NOMO-1 treated with DMSO at 0.1 percent for 48 hours (cell line): ENCODE data around the gene CD9.
A peak's percentile ranks its signal among the peaks of the same experiment; 100 is the strongest.

ENCODE experiments used
- DNase-seq: peaks from one replicate; lab custom pipeline; 2025; ENCODE audit not compliant: unreplicated experiment; lab: John Stamatoyannopoulos, UW

CD9 gene

GRCh38 chr12:6273541-6274230 is 73.5 kb downstream of the CD9 start:
- no peak for DNase-seq

DNA sequence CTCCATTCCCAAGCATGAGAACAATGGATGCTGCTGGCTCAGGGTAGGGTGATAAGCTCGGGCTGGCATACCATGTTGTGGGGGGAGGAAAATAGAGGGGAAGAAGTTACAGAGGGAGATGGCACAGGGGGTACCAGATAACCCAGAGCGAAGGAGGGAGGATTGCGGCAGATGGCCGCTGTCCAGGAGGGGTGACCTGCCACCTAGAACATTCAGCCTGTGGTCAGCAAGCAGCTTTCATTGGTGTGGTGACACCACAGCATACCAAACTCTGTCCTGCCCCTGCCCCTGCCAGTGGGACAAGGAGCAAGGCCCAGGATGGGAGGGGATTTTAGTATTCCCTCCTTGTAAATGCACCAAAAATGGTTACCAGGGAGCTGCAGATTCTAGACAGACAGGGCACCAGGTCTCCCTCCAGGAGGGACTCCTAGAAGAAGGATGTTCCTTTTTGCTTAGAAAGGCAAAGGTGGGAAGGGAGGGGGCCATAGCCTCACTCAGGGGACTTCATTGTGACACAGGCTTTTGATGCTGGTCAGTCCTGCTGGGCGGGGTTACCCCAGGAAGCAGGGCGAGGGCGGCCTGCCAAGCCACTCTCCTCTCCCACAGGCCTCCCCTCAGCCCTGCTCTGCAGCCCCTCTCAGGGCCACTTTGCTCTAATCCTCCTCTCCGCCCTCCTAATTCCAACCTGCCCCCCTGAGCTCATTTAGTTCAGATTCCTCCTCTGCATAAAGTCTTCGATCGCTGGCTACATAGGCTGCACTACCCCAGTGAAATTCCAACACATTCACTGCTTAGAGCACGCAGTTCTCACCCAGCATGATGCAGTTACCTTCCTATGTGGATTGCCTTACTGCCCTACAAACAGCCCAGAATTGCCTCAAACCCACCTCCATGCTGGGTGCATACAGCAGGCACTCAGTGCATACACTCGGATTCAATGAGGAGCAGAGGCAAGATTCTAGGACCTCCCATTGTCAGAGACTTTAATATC is 74.3 kb downstream of the CD9 start:
- no peak for DNase-seq

GRCh38 chr12:6275928-6276887 is 76.0 kb downstream of the CD9 start:
- DNase-seq: no peak

DNA sequence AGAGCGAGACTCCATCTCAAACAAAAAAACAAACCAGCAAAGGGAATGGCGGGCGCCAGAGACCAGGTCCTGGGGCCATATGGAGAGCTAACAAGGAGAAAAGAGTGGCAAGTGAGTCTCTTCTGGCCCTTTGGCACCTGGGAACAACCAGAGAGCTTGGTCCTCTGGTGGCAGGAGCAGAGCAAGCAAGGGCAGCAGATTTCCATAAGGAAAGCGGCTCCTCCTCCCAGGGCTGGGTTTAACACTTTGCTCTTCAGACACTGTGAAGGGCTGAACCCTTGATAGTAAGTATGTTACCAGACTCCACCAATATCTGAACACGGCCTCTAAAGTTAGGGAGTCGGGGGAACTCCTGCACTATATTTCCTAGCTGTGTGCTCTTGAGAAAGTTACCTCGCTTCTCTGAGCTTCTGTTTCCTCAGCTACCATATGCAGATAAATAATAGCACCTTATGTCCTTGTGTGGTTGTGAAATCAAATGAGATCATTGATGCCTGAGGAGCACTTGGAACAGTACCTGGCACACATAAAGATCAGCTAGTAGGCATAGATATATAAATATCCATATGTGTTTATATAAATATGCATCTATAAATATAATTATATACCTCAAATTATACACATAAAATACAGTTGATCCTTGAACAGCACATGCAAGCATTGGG is 76.9 kb downstream of the CD9 start:
- no peak for DNase-seq

DNA sequence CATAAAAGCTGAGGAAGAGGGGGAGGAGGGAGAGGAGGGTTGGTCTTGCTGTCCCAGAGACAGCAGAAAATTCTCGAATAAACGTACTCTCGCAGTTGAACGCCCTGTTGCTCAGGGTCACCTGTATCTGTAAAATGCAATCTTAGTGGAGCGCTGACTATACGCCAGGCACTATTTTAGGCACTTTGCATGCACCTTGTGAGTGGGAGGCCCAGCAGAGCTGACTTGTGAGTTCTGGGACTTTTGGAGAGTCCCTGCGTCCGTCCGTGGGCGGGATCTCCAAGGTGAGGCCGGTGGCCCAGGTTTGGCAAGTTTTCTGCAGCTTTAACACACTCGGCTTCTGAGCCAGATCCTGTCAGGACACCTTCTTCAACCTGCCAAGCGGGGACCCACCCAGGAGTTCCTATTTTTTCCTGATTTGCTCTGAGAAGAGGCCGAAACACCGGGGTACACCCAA is 77.8 kb downstream of the CD9 start:
- DNase-seq: no peak

GRCh38 chr12:6278439-6279255 is 78.4 kb downstream of the CD9 start:
- peak; percentile 75 for DNase-seq

DNA sequence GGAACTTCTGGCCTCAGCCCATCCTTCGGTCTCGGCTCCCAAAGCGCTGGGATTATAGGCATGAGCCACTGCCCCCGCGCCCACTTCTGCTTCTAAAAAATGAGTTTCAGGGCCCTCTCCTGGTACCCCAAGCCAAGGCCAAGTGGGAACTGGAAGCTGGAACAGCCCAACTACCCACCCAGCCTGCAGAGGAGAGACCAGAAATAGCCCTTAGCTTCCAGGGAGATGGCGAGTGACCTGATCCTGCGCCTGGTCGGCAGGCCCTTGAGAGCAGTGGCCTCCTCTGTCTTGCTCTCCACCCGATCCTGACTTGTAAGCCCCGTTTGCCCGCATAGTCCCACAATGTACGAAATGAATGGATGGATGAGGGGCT is 79.0 kb downstream of the CD9 start:
- no peak for DNase-seq

DNA sequence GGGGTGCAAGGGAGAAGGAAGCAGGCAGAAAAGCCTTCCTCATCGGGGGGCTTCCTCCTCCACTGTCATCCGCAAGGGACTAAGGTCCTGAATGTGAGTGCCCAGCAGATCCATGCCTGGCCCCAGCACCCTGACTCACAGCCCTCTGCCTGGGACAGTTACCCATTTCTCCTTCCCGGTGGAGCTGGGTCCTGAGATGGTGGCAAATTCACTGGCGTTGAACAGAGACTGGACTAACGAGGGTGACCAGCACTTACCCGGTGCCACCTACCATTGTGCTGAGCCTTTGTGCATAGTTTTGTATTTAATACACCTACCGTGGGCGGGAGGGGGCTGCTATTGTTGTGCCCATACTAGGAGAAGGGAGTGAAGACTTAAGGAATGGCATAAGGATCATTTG is 79.4 kb downstream of the CD9 start:
- DNase-seq: no peak

GRCh38 chr12:6280053-6280469 is 79.9 kb downstream of the CD9 start:
- DNase-seq: no peak

DNA sequence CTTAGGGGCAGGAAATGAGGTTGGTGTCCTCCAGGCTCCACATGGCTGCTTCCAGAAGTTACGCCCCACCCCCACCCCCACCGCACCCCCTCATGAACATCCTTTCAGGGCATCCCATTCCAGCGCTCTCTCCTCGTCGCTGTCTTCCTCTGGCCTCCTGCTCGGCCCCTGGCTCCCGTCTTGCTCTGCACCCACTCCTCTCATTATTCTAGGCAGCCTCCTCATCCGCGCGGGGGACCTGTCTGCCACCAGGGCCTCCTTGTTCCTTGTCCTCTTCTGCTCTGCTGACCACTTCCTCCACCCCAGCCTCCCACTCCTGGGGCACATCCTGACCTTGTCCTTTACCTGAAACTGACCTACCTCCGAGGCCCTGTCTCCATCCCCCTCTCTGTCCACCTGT is 80.5 kb downstream of the CD9 start:
- DNase-seq: no peak

DNA sequence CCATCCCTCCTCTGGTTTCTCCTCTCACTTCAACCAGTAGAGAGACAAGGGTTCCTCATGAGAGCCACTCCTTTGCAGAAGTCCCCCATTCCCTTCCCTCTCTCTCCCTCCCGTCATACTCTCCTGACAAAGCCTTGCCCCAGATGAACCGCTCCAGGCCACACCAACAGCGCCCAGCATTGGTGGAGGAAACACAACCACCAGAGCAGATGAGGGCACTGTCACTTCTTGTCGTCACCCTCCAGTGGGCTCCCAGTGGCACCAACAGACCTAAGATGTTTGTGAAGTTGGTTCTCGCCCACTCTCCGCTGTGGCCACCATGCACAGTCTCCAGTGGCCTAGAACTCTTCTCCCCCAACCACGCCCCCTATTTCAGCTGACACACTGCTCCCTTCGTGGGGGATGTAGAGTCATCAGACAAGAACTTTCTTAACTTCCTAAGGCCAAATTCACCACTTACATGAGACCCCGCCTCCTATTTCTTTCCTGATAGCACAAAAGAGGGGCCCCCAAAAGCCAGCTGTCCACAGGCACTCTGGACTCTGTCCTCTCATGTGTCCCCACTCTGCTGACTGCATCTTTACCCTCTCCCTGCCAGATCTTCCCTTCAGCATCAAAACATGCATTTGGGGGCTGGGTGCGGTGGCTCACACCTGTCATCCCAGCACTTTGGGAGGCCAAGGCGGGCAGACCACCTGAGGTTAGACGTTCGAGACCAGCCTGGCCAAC is 81.0 kb downstream of the CD9 start:
- no peak for DNase-seq

- DNase-seq: no peak
These were observed 82.2 kb downstream of the CD9 start for GRCh38 chr12:6282453-6282840.

DNA sequence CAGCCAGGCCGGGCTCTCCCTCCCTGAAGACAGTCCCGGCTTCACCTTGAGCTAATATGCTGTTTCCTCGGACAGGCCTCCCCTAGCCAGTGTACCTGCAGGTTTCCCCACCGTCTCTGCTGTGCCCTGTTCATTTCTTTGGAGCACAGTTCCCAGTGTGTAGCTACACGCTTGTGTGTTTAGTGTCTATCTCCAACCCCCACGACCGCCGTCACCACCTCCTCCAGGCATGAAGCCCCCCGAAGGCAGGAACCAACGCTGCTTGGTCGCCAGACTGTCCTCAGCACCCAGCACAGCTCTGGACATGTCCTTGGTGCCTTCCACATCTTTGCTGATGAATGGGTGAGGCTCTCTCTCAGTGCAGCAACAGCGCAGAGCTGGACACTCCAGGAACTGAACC is 84.1 kb downstream of the CD9 start:
- DNase-seq: no peak

DNA sequence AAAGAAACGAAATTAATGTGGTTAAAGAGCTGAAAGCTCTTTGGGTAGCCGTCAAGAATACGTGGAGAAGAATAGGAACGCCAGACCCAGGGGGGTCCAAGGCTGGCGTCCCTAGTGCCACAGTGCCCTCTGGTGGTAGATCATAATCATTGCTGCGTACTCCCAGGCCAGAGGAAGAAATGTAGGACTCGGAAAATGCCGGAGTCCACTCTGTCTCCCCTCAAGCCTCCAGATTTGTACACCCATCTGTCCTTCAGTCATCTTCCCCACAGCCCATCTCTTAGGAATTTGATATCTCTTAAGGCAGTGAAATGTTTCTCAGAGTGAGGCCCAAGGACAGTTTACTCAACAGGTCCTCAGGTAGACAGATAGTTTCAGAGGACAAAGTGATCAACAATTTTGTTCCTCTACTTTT is 84.9 kb downstream of the CD9 start:
- peak; percentile 67 for DNase-seq

GRCh38 chr12:6285532-6286306 is 85.5 kb downstream of the CD9 start:
- DNase-seq: no peak
